HG02970 (cell line): Measurements from ENCODE around the gene TOX3.

Source experiments
- ATAC-seq: cut with Tn5 transposase; IDR thresholded peaks from one replicate; pipeline ENCODE4 v1.9.1; 2021; ENCODE audit warnings: mild to moderate bottlenecking, moderate library complexity, moderate number of reproducible peaks; ENCODE audit not compliant: unreplicated experiment, low FRiP score

The TOX3 gene

DNA sequence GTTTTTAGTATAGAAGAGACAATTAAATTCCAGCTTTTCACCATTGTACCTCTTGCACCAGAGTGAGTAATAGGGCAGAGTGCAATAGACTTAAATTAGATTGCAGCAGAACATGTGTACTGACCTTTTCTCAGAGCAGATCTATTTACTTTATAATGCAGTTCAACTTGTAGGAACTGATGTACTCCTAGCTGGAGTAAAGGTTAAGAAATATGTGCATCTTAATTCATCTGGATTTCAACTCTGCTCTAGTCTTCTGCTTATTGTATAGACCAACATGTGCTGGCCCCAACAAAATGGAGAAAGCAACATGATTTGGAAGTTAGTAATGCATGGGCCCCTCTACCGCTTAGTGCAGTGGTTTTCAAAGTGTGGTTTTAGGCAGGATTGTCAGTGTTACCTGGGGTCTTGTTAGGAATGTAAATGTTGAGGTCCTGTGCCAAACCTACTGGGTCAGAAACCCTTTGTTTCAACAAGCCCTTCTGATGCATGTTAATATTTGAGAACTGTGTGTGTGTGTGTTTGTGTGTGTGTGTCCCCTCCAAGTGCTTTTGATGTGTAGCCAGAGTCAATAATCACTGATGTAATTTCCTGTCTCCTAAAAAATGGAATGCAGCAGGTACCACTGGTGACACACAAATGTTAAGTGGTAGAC, 138.6 kb downstream of the TOX3 start:
- no peak for ATAC-seq

GRCh38 chr16:52407778-52408177, 139.2 kb downstream of the TOX3 start:
- no peak for ATAC-seq

DNA sequence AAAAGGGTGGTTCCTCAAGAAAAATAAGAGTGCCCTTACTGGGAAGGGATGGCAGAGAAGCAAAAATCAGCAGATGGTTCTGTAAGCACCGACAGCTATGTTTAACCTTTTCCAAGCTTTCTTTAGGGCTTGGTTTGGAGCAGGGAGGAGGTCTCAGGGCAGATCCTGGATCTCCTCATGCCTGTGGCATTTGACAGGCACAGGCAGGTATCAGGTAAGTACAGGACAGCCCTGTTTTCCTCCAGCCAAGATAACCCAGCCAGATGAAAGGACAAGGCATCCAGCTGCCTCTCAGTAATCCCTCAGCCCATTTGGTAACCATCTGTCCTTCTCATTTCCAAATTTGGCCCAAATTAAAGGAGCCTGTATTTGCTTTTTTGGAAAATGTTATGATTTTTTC, 141.5 kb downstream of the TOX3 start:
- no peak for ATAC-seq

GRCh38 chr16:52404546-52404945, 142.4 kb downstream of the TOX3 start:
- ATAC-seq, result no peak

GRCh38 chr16:52399116-52399515, 147.8 kb downstream of the TOX3 start:
- no peak for ATAC-seq

DNA sequence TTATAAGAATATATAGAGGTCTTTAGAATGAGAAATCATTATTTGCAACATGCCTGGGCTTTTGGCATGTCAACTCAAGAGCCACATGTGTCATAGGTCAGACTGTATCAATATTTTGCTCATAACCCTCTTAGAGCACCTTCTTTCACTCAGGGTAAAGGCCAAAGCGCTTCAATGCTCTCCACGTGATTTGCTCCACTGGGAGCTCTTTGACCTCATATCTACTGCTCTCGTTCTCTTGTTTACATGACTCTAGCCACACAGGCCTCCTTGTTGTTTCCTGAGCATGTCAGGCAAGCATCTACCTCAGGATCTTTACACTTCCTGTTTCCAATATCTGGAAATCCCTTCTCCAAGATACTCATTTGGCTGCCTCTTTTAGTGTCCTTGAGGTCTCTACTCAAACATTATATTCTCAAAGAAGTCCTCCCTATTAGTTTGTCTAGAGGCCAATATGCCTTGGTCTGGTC, 148.4 kb downstream of the TOX3 start:
- no peak for ATAC-seq

GRCh38 chr16:52398021-52398420, 148.9 kb downstream of the TOX3 start:
- ATAC-seq, result no peak

- no peak for ATAC-seq
These were observed 153.5 kb downstream of the TOX3 start for GRCh38 chr16:52393448-52393847.

GRCh38 chr16:52389045-52389444, 157.9 kb downstream of the TOX3 start:
- ATAC-seq, result no peak
